Heart right ventricle (tissue), 16 donors: Measurements from ENCODE around the gene DIP2A. TPM values are rescaled to one million over a fixed set of nuclear protein-coding genes. Genes with fewer than 3 reads are reported as not detected.

Source experiments
- ATAC-seq, 8 donors: fragments of 200-7000 bp; cut with Tn5 transposase; one replicate each; pipeline ENCODE4 v1.9.1; 2020; ENCODE audit warnings: mild to moderate bottlenecking in 8 of 8, moderate library complexity in 8 of 8, moderate number of reproducible peaks in 1 of 8
- DNase-seq, 2 donors: peaks; one replicate each; pipeline ENCODE4 v3.0.0-alpha.2; 2020
- H3K27ac ChIP-seq, 10 donors: fragments of 200-600 bp; sonication (generic) in 2 of 10; one replicate each; pipeline versions ENCODE4 v1.5.0 to v1.8.0; 2020 to 2022; ENCODE audit warnings: mild to moderate bottlenecking in 3 of 10
- H3K27me3 ChIP-seq, 7 donors: fragments of 200-600 bp; one replicate each; pipeline ENCODE4 v1.8.0; 2021 to 2022; ENCODE audit warnings: mild to moderate bottlenecking in 2 of 7
- H3K36me3 ChIP-seq, 9 donors: fragments of 200-600 bp; sonication (generic) in 1 of 9; one replicate each; pipeline versions ENCODE4 v1.5.0 to v1.8.0; 2020 to 2022; ENCODE audit warnings: mild to moderate bottlenecking in 2 of 9
- H3K4me1 ChIP-seq, 9 donors: fragments of 200-600 bp; sonication (generic) in 1 of 9; one replicate each; pipeline versions ENCODE4 v1.5.0 to v1.8.0; 2020 to 2022; ENCODE audit warnings: mild to moderate bottlenecking in 4 of 9
- H3K4me3 ChIP-seq, 10 donors: fragments of 200-600 bp; sonication (generic) in 2 of 10; one replicate each; pipeline versions ENCODE4 v1.5.0 to v1.8.0; 2020 to 2022; ENCODE audit warnings: mild to moderate bottlenecking in 7 of 10, moderate library complexity in 2 of 10
- H3K9me3 ChIP-seq, 11 donors: fragments of 200-600 bp in 10 of 11; sonication (generic) in 2 of 11; one replicate each; pipeline versions ENCODE4 v1.5.0 to v1.8.0; 2013 to 2022; ENCODE audit warnings: mild to moderate bottlenecking in 2 of 11, control low read depth in 1 of 11, moderate library complexity in 1 of 11
- CTCF ChIP-seq, 9 donors: fragments of 200-600 bp; sonication (generic) in 2 of 9; IDR thresholded peaks; one replicate each; pipeline versions ENCODE4 v1.5.0 to v1.8.0; 2021 to 2022; ENCODE audit warnings: antibody characterized with exemption in 9 of 9, mild to moderate bottlenecking in 5 of 9, moderate library complexity in 1 of 9
- WGBS, 2 donors: extraction: QIAGEN DNeasy Blood & Tissue Kit; methylation state at CpG; one replicate each; pipeline ENCODE4 v1.1.7; 2013; ENCODE audit warnings: inconsistent platforms in 1 of 2; 5-methylcytosine and 5-hydroxymethylcytosine counted together
- intact Hi-C, 10 donors: fragments of 100-400 bp; cut with DNase I; formaldehyde crosslinking; loops; one replicate each; pipeline versions ENCODE4 v1.11.1 to v1.14.2; 2022
- polyA plus RNA-seq, 2 donors: library from polyadenylated mRNA; stranded (reverse); fragments of 200-250 nt; gene quantifications; one replicate each; pipeline ENCODE4 v1.2.3, GENCODE V29; 2013
- total RNA-seq, 10 donors: library from RNA; stranded (reverse); fragmentation: NEBNext Ultra II Directional in 3 of 10; extraction: Animal tissue kit (Norgen Biotek cat#: 25700) in 3 of 10; gene quantifications; one replicate each; pipeline versions ENCODE4 v1.2.1 to v1.2.4, GENCODE V29; 2021 to 2023
- donor health status: Arrhythmogenic right ventricular cardiomyopathy.
- donor health status: ischemic (EF 13 %, LVEDD 7.1; RV severe dilation, severe dysfunction).
- donor health status: healthy with polysubstance abuse.
- donor health status: DM: no; HTN: yes; CAD: no.
- donor health status: DM: no; HTN: no; CAD: no.
- donor health status: ischemic (EF 25% LVEDD 6.9; RV normal size, moderate dysfunction).
- donor health status: ischemic (EF 25% LVEDD 5.7; RV mildly dilated, moderate dysfunction).
- donor health status: healthy.
- donor health status: DM: yes; HTN: yes; CAD: no.
- donor health status: Ischemic cardiomyopathy.
- donor health status: ischemic (EF 35%, LVEDD 5.7; RV mildly dilated, moderate dysfunction).
- donor health status: nonischemic (EF 11% LVEDD 7.7; RV severe dilation, severe dysfunction).
- donor health status: DM: yes; HTN: yes; CAD: no.
- donor health status: PGD.
- donor health status: ischemic (EF 29% LVEDD 5.4; RV normal size, mild dysfunction).
- donor health status: nonischemic (EF 23%, LVEDD 6.1; RV moderate dilation, normal function).

Gene DIP2A
- total and polyA plus RNA-seq, 12 donors, result 9.4 to 45.2 (median 22.9) TPM

- Histone ChIP-seq H3K27me3 (no peaks in the 10 kb centered on the region), H3K36me3 (peaks cover 0 to 100% (median 68%) of the 10 kb centered on the region in 9 donors), H3K27ac (peak overlapping the region in 1 of 10 donors; percentile 89), H3K9me3 (no peaks in the 10 kb centered on the region), H3K4me1 (peaks cover 0 to 33% (median 0%) of the 10 kb centered on the region in 9 donors), H3K4me3 (no peak overlapping the region)
- no peak for TF ChIP-seq CTCF (IDR thresholded peaks at IDR 0.05)
- ATAC-seq, result peak in 1 of 8 donors; percentile 7
- no peak for DNase-seq
- whole genome bisulfite sequencing, 2 donors, result 92 to 93% methylated on average over 12 of the region's 12 CpGs
- intact Hi-C loops, result no loop called here
These were observed 91.6 kb downstream of the DIP2A start for GRCh38 chr21:46550116-46550941.

GRCh38 chr21:46551636-46552241 lies 93.0 kb downstream of the DIP2A start:
- Histone ChIP-seq H3K36me3 (peaks cover 0 to 100% (median 64%) of the 10 kb centered on the region in 9 donors), H3K27me3 (no peaks in the 10 kb centered on the region), H3K27ac (peak overlapping the region in 2 of 10 donors; percentile 24 to 89), H3K4me1 (peaks cover 0 to 33% (median 0%) of the 10 kb centered on the region in 9 donors), H3K9me3 (no peaks in the 10 kb centered on the region), H3K4me3 (peak overlapping the region in 1 of 10 donors; percentile 36)
- peak in 1 of 9 donors; percentile 16 for TF ChIP-seq CTCF (IDR thresholded peaks at IDR 0.05)
- 81 to 87% methylated on average over 24 of the region's 24 CpGs for WGBS, 2 donors
- intact Hi-C loops, result no loop called here
- ATAC-seq, result peak in 3 of 8 donors; percentile 23 to 39 (median 32)
- no peak for DNase-seq

DNA sequence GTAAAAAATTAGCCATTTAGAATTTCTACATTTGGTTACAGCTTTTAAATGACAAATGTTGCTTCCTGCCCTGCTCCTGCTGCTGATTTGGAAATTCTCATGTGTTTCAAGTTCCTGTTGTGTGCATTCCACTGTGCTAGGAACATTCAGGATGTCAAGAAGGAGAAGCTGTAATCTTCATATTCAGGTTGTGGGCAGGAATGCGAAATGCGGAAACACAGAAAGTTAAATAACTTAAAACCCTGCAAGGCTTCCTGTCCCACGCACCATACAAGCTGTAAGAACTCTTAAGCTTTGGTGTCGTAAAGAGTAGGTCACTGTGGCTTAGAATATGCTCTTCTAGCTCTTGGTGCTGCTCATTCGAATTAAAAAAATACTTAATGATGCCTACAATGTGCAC lies 93.6 kb downstream of the DIP2A start:
- H3K4me1 ChIP-seq, result peaks cover 0 to 33% (median 0%) of the 10 kb centered on the region in 9 donors
- no peaks in the 10 kb centered on the region for H3K9me3 ChIP-seq
- peak overlapping the region in 2 of 10 donors; percentile 24 to 89 for H3K27ac ChIP-seq
- 80 to 81% methylated on average over 5 of the region's 5 CpGs for WGBS, 2 donors
- ATAC-seq, result peak in 2 of 8 donors; percentile 4 to 19
- no peak for DNase-seq
- TF ChIP-seq CTCF (IDR thresholded peaks at IDR 0.05), result no peak
- H3K36me3 ChIP-seq, result peaks cover 0 to 100% (median 66%) of the 10 kb centered on the region in 9 donors
- H3K4me3 ChIP-seq, result peak overlapping the region in 1 of 10 donors; percentile 36
- H3K27me3 ChIP-seq, result no peaks in the 10 kb centered on the region
- intact Hi-C loops, result no loop called here

- WGBS, 2 donors, result 94 to 98% methylated on average over 5 of the region's 5 CpGs
- intact Hi-C loops, result no loop called here
- Histone ChIP-seq H3K36me3 (peaks cover 0 to 100% (median 66%) of the 10 kb centered on the region in 9 donors), H3K4me3 (no peak overlapping the region), H3K27me3 (no peaks in the 10 kb centered on the region), H3K9me3 (no peaks in the 10 kb centered on the region), H3K4me1 (peaks cover 0 to 33% (median 0%) of the 10 kb centered on the region in 9 donors), H3K27ac (peak overlapping the region in 2 of 10 donors; percentile 24 to 89)
- ATAC-seq (no peak), DNase-seq (no peak)
- no peak for TF ChIP-seq CTCF (IDR thresholded peaks at IDR 0.05)
These were observed 94.2 kb downstream of the DIP2A start for GRCh38 chr21:46552865-46553379.
